ENCODE measurements around the gene CFL1. TPM values are rescaled to one million over a fixed set of nuclear protein-coding genes. Genes with fewer than 3 reads are reported as not detected.

CFL1 gene
- total RNA-seq, 4 donors from 2014 or later, result 1,308 to 1,852 (median 1,703) TPM

DNA sequence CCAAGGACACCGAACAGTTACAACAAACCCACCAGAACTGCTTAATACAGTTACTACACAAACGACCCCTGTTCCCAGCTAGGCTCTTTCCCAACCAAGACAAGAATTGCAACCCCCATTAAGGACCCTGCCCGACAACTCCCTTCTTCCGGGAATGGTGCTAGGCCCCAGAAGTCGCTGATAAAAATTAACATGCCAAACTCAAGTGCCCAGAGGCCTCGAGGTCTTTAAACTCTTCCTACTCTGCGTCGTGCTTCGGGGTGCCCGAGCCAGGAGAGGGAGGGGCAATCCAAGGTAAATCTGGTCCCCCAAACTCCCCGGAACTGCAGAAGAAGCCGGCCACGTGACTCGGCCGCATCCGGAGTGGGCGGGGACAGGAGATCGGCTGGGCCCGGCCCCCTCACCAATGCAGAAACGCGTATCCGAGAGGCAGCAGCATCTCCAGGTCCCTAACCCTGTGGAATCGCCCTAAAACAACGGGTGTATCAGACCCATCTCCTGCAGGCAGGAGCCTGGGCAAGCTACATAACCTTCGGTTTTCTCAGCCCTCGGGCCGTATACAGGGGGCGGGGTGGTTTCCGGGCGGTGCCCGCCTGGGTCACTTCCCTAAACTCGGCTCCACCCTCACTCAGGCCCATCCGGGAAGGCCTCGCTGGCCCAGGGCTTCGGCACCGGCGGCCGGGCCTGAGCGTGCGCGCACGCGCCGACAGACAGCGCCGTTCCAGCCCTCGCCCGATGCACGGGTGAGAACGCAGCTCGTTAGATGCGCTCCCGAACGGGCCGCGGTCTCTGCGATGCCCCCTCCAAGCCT is 1.1 kb downstream of the CFL1 start:
- intact Hi-C loops (cut with DNase I; ENCODE audit: low total_unique reads) (no loop called here), in situ Hi-C loops (cut with MboI; ENCODE audit: low pct_ligation_motif_present in 1 of 4, low pct_unique_long_range_greater_than_20kb in 1 of 4, low sequenced_read_pairs in 3 of 4) (no loop called here)
- TF ChIP-seq POLR2AphosphoS5 (IDR thresholded peaks at IDR 0.05) (peak; percentile 75 to 93 (median 87)), POLR2A (IDR thresholded peaks at IDR 0.05) (peak; percentile 88), EP300 (IDR thresholded peaks at IDR 0.05; ENCODE audit: low read depth) (peak; percentile 65)
- TF ChIP-seq, protein P1, sequence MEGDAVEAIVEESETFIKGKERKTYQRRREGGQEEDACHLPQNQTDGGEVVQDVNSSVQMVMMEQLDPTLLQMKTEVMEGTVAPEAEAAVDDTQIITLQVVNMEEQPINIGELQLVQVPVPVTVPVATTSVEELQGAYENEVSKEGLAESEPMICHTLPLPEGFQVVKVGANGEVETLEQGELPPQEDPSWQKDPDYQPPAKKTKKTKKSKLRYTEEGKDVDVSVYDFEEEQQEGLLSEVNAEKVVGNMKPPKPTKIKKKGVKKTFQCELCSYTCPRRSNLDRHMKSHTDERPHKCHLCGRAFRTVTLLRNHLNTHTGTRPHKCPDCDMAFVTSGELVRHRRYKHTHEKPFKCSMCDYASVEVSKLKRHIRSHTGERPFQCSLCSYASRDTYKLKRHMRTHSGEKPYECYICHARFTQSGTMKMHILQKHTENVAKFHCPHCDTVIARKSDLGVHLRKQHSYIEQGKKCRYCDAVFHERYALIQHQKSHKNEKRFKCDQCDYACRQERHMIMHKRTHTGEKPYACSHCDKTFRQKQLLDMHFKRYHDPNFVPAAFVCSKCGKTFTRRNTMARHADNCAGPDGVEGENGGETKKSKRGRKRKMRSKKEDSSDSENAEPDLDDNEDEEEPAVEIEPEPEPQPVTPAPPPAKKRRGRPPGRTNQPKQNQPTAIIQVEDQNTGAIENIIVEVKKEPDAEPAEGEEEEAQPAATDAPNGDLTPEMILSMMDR (IDR thresholded peaks at IDR 0.05), result peak in 1 of 5 experiments; percentile 18
- H3K9me3 ChIP-seq, result no peaks in the 10 kb centered on the region
- H3K4me3 ChIP-seq, result peak overlapping the region; percentile 84 to 97 (median 90)
- H3K4me1 ChIP-seq, result peaks cover 41 to 73% (median 63%) of the 10 kb centered on the region in 4 donors
- DNase-seq, result peak; percentile 90
- 1% methylated on average over 26 of the region's 57 CpGs; no CpG with 5 or more reads in 1 of the 2 donors for WGBS, 2 donors (ENCODE audit: low coverage in 1 of 2)
- H3K27me3 ChIP-seq, result no peaks in the 10 kb centered on the region
- peak overlapping the region; percentile 97 to 100 (median 100) for H3K27ac ChIP-seq
- peaks cover 2 to 19% (median 14%) of the 10 kb centered on the region in 4 donors for H3K36me3 ChIP-seq

DNA sequence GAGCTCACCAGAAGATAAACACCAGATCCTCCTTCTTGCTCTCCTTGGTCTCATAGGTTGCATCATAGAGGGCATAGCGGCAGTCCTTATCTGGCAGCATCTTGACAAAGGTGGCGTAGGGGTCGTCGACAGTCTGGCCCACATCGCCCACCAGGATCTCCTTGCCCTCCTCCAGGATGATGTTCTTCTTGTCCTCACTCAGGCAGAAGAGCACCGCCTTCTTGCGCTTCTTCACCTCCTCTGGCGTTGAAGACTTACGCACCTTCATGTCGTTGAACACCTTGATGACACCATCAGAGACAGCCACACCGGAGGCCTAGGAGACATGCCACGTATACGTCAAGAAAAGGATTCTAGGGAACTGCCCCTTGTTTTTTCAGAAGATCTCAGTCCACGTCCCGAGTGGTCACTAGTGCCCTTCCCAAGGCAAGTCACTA is 2.0 kb downstream of the CFL1 start:
- in situ Hi-C loops (cut with MboI; ENCODE audit: low pct_ligation_motif_present in 1 of 4, low pct_unique_long_range_greater_than_20kb in 1 of 4, low sequenced_read_pairs in 3 of 4) (no loop called here), intact Hi-C loops (cut with DNase I; ENCODE audit: low total_unique reads) (no loop called here)
- H3K27ac ChIP-seq, result peak overlapping the region; percentile 97 to 100 (median 100)
- 40 to 74% methylated on average over 2 to 15 of the region's 15 CpGs for WGBS, 2 donors (ENCODE audit: low coverage in 1 of 2)
- TF ChIP-seq EP300 (IDR thresholded peaks at IDR 0.05; ENCODE audit: low read depth), result no peak
- TF ChIP-seq, protein P1 (IDR thresholded peaks at IDR 0.05), result no peak
- no peak for TF ChIP-seq POLR2AphosphoS5 (IDR thresholded peaks at IDR 0.05)
- TF ChIP-seq POLR2A (IDR thresholded peaks at IDR 0.05), result no peak
- H3K36me3 ChIP-seq, result peaks cover 2 to 28% (median 14%) of the 10 kb centered on the region in 4 donors
- DNase-seq, result no peak
- H3K4me3 ChIP-seq, result peak overlapping the region in 3 of 4 donors; percentile 84 to 97 (median 93)
- H3K4me1 ChIP-seq, result peaks cover 33 to 66% (median 54%) of the 10 kb centered on the region in 4 donors
- no peaks in the 10 kb centered on the region for H3K9me3 ChIP-seq
- no peaks in the 10 kb centered on the region for H3K27me3 ChIP-seq

DNA sequence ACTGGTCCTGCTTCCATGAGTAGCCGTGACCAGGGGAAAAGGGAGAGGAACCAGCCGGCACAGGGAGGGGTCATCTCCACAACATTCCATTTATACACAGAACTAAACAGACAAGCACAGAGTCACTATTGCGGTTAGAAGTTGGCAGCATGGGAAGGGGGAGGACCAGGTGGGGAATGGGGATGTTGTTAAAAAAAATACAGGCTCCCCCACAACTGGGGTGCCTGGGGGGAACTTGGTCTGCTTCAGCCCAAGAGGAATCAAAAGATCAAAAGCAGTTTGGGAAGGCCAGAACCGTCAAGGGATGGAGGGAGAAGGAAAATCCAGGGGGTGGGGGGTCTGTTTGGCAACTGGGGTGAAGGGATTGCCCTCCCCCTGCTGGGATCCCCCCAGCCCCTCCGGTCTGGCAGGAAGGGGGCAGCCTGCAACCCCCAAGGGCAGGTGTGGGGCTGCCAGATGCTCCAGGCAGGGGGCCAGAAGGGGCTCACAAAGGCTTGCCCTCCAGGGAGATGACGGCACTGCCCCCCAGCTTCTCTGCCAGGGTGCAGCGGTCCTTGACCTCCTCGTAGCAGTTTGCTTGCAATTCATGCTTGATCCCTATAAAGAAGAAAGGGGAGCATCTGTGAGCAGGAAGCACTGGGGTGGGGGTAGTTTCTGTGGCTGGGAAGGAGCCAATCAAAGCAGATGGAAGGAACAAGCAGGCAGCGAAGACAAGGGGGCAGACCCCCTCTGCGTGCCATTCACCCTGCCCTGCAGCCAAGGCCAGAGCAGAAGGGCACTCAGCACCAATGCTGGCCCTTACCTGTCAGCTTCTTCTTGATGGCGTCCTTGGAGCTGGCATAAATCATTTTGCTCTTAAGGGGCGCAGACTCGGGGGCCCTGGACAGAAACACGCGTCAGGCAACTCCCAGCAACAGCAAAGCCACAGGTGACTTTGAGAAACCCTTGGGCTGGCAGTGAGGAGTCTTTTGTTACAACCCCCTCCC is 2.8 kb downstream of the CFL1 start:
- Histone ChIP-seq H3K9me3 (no peaks in the 10 kb centered on the region), H3K27me3 (no peaks in the 10 kb centered on the region), H3K4me3 (peak overlapping the region in 2 of 4 donors; percentile 5 to 84), H3K4me1 (peaks cover 33 to 64% (median 54%) of the 10 kb centered on the region in 4 donors), H3K36me3 (peaks cover 2 to 28% (median 14%) of the 10 kb centered on the region in 4 donors), H3K27ac (peak overlapping the region; percentile 97 to 100 (median 100))
- in situ Hi-C loops (cut with MboI; ENCODE audit: low pct_ligation_motif_present in 1 of 4, low pct_unique_long_range_greater_than_20kb in 1 of 4, low sequenced_read_pairs in 3 of 4) (no loop called here), intact Hi-C loops (cut with DNase I; ENCODE audit: low total_unique reads) (no loop called here)
- WGBS, 2 donors (ENCODE audit: low coverage in 1 of 2), result 50 to 51% methylated on average over 2 to 14 of the region's 15 CpGs
- peak; percentile 18 for DNase-seq
- TF ChIP-seq, protein P1 (IDR thresholded peaks at IDR 0.05), result no peak
- TF ChIP-seq POLR2AphosphoS5 (IDR thresholded peaks at IDR 0.05), result peak in 1 of 3 donors; percentile 36
